ENCODE data around the gene APOL2.
"Not testable (repeated sequence)": the region's sequence is repeated elsewhere in the genome, so short reads cannot be mapped to it uniquely, and the experiment has no call there.

The APOL2 gene

GRCh38 chr22:36218648-36219193, 20.6 kb downstream of the APOL2 start:
- no peaks in the 10 kb centered on the region for H3K4me1 ChIP-seq
- no peaks in the 10 kb centered on the region; the same call in 1 of the 2 replicates for H3K36me3 ChIP-seq
- DNase-seq, result no peak
- TF ChIP-seq CTCF (IDR thresholded peaks at IDR 0.05; ENCODE audit: low read depth, low read length), result no peak
- peaks cover 8% of the 10 kb centered on the region for H3K27me3 ChIP-seq
- no peak overlapping the region for H3K4me3 ChIP-seq (ENCODE audit: low read depth, low read length)
- no peaks in the 10 kb centered on the region for H3K9me3 ChIP-seq

- TF ChIP-seq CTCF (IDR thresholded peaks at IDR 0.05; ENCODE audit: low read depth, low read length), result no peak
- no peak for DNase-seq
Measured at GRCh38 chr22:36215981-36216380, 23.3 kb downstream of the APOL2 start.

DNA sequence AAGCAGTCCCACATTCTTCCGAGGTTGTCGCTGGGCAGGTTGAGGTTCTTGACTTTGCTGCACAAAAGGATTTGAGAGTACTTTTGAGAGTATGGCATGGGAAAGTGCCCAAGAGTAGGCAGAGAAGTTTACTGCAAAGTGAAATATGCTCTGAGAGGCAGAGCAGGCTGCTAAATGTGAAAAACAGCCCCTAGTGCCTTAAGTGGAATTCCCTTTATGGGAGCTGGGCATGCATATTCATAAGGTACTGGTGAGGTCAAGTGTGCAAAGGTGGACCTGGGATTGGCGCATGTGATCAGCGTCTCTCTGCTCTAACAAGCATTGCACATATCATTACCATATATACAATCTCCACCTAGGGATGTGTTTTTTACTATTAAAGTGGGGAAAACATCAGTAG, 25.7 kb downstream of the APOL2 start:
- H3K27me3 ChIP-seq, result peaks cover 8% of the 10 kb centered on the region
- no peak for DNase-seq
- H3K9me3 ChIP-seq, result peaks cover 3% of the 10 kb centered on the region; the same call in 1 of the 2 replicates
- no peaks in the 10 kb centered on the region for H3K4me1 ChIP-seq
- TF ChIP-seq CTCF (IDR thresholded peaks at IDR 0.05; ENCODE audit: low read depth, low read length), result no peak
- no peak overlapping the region for H3K4me3 ChIP-seq (ENCODE audit: low read depth, low read length)
- H3K36me3 ChIP-seq, result no peaks in the 10 kb centered on the region; the same call in 1 of the 2 replicates

More at GRCh38 chr22:36215981-36216380, 23.3 kb downstream of the APOL2 start:
- Histone ChIP-seq H3K27me3 (peaks cover 8% of the 10 kb centered on the region), H3K9me3 (no peaks in the 10 kb centered on the region), H3K4me1 (no peaks in the 10 kb centered on the region), H3K36me3 (no peaks in the 10 kb centered on the region; the same call in 1 of the 2 replicates), H3K4me3 (ENCODE audit: low read depth, low read length) (no peak overlapping the region)

GRCh38 chr22:36212901-36213300, 26.4 kb downstream of the APOL2 start:
- no peak for TF ChIP-seq CTCF (IDR thresholded peaks at IDR 0.05; ENCODE audit: low read depth, low read length)
- Histone ChIP-seq H3K27me3 (peaks cover 5% of the 10 kb centered on the region), H3K4me3 (ENCODE audit: low read depth, low read length) (no peak overlapping the region), H3K4me1 (no peaks in the 10 kb centered on the region), H3K9me3 (peaks cover 3% of the 10 kb centered on the region; the same call in 1 of the 2 replicates), H3K36me3 (no peaks in the 10 kb centered on the region; the same call in 1 of the 2 replicates)
- no peak for DNase-seq

- no peaks in the 10 kb centered on the region for H3K4me1 ChIP-seq
- no peaks in the 10 kb centered on the region; the same call in 1 of the 2 replicates for H3K36me3 ChIP-seq
- no peak for DNase-seq
- no peak overlapping the region for H3K4me3 ChIP-seq (ENCODE audit: low read depth, low read length)
- no peak for TF ChIP-seq CTCF (IDR thresholded peaks at IDR 0.05; ENCODE audit: low read depth, low read length)
- peaks cover 5% of the 10 kb centered on the region for H3K27me3 ChIP-seq
- H3K9me3 ChIP-seq, result peaks cover 3% of the 10 kb centered on the region; the same call in 1 of the 2 replicates
Measured at GRCh38 chr22:36211237-36211861, 28.0 kb downstream of the APOL2 start.

DNA sequence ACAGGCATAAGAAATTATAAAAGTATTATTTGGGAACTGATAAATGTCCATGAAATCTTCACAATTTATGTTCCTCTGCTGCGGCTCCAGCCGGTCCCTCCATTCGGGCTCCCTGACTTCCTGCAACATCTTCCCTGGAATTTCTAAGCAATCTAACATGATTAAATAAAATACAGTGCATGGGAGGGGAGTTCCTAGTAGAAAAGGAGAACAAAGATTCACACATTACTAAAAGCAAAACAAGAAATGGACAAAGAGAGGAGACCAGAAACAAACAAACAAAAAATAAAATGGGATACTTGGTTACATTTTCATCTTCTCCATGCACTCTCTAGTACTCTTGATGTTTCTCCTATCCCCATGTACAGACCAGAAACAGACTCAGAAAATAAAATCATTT, 29.1 kb downstream of the APOL2 start:
- Histone ChIP-seq H3K9me3 (peaks cover 3% of the 10 kb centered on the region; the same call in 1 of the 2 replicates), H3K36me3 (no peaks in the 10 kb centered on the region; the same call in 1 of the 2 replicates), H3K4me1 (no peaks in the 10 kb centered on the region), H3K27me3 (peaks cover 5% of the 10 kb centered on the region; the same call in 1 of the 2 replicates), H3K4me3 (ENCODE audit: low read depth, low read length) (no peak overlapping the region)
- TF ChIP-seq CTCF (IDR thresholded peaks at IDR 0.05; ENCODE audit: low read depth, low read length), result no peak
- no peak for DNase-seq

DNA sequence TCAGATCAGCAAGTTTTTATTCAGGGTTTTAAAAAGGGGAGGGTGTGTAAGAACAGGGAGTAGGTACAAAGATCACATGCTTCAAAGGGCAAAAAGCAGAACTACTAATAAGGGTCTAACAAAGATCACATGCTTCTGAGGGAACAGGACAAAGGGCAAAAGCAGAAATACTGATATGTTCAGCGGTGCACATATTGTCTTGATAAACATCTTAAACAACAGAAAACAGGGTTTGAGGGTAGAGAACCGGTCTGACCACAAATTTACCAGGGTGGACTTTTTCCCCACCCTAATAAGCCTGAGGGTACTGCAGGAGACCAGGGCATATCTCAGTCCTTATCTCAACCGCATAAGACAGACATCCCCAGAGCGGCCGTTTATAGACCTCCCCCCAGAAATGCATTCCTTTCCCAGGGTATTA, 29.8 kb downstream of the APOL2 start:
- H3K4me3 ChIP-seq (ENCODE audit: low read depth, low read length); H3K9me3 ChIP-seq; DNase-seq; H3K36me3 ChIP-seq; H3K27me3 ChIP-seq; H3K4me1 ChIP-seq: not testable (repeated sequence)

Data from BE2C (cell line).